Panc1 (cell line): ENCODE measurements around the gene ATOSA. TPM values are rescaled to one million over a fixed set of nuclear protein-coding genes. Genes with fewer than 3 reads are reported as not detected.

Experiments
- ATAC-seq: fragments of 200-7000 bp; cut with Tn5 transposase; 2 replicates; pipeline ENCODE4 v1.9.1; 2020; ENCODE audit warnings: mild to moderate bottlenecking, moderate library complexity
- BruUV-seq: library from RNA; stranded (reverse); fragments of 400-500 nt; replicated peaks from 2 replicates; lab custom pipeline; 2021; lab: Mats Ljungman, UMichigan
- CTCF ChIA-PET: fragments of 300-600 bp; sonication (Branson Sonifier 250); formaldehyde crosslinking; loops from one replicate; lab custom pipeline; 2022; ENCODE audit warnings: antibody characterized with exemption; lab: Charles Lee
- POLR2A ChIA-PET: fragments of 300-600 bp; sonication (Branson Sonifier 250); formaldehyde crosslinking; loops from one replicate; lab custom pipeline; 2022; ENCODE audit warnings: antibody characterized with exemption; lab: Charles Lee
- DNase-seq: peaks from one replicate; pipeline ENCODE4 v3.0.0-alpha.2; 2010; ENCODE audit warnings: low read depth, low spot score
- H3K27ac ChIP-seq: 2 replicates; pipeline ENCODE4 v1.5.1; 2011; ENCODE audit warnings: mild to moderate bottlenecking, low read length, inconsistent platforms
- H3K27me3 ChIP-seq: fragments of 200-500 bp; sonication (Bioruptor generic); 2 replicates; pipeline ENCODE4 v1.6.0; 2014; ENCODE audit warnings: low read length, inconsistent platforms; ENCODE audit not compliant: control insufficient read depth, insufficient read depth
- H3K36me3 ChIP-seq: fragments of 200-500 bp; sonication (Bioruptor generic); 2 replicates; pipeline ENCODE4 v1.5.1; 2014; ENCODE audit warnings: inconsistent platforms, mild to moderate bottlenecking, low read length, moderate library complexity; ENCODE audit not compliant: control insufficient read depth, insufficient read depth
- H3K4me1 ChIP-seq: 2 replicates; pipeline ENCODE4 v1.5.1; 2011; ENCODE audit warnings: inconsistent platforms, mild to moderate bottlenecking, low read length, moderate library complexity; ENCODE audit not compliant: control insufficient read depth, insufficient read depth
- H3K4me3 ChIP-seq, 2 experiments: 2 replicates each; pipeline ENCODE4 v1.5.1; 2011 to 2012; ENCODE audit warnings: low read depth in 2 of 2, low read length in 2 of 2, mild to moderate bottlenecking in 2 of 2, inconsistent platforms in 1 of 2, moderate library complexity in 1 of 2
- H3K9me3 ChIP-seq: fragments of 200-500 bp; sonication (Bioruptor generic); 2 replicates; pipeline ENCODE4 v1.5.1; 2014; ENCODE audit warnings: low read depth, mild to moderate bottlenecking, inconsistent platforms, low read length, moderate library complexity; ENCODE audit not compliant: control insufficient read depth, insufficient read depth
- POLR2AphosphoS5 ChIP-seq: IDR thresholded peaks from 2 replicates; pipeline ENCODE4 v1.6.1; 2012; ENCODE audit warnings: mild to moderate bottlenecking, low read depth, low read length, moderate library complexity
- SIN3A ChIP-seq: IDR thresholded peaks from 2 replicates; pipeline ENCODE4 v1.6.1; 2012; ENCODE audit warnings: low read depth, mild to moderate bottlenecking, low read length, moderate library complexity, borderline replicate concordance; ENCODE audit not compliant: insufficient read depth
- TCF7L2 ChIP-seq: IDR thresholded peaks from 2 replicates; pipeline ENCODE4 v1.6.1; 2011; ENCODE audit warnings: mild to moderate bottlenecking, low read depth, low read length, inconsistent platforms
- in situ Hi-C: cut with HindIII; loops from 2 replicates; pipeline ENCODE4 v1.10.0; 2016; ENCODE audit warnings: low sequenced_read_pairs, low pct_unique_long_range_greater_than_20kb
- intact Hi-C: fragments of 100-400 bp; cut with micrococcal nuclease; formaldehyde crosslinking; loops from one replicate; pipeline ENCODE4 v1.10.0; 2022; ENCODE audit not compliant: unreplicated experiment
- total RNA-seq: library from RNA; stranded (reverse); gene quantifications from one replicate; pipeline ENCODE4 v1.2.1, GENCODE V29; 2021; ENCODE audit not compliant: unreplicated experiment
- TF ChIP-seq, protein P1 (sequence below), 2 experiments: IDR thresholded peaks; 2 replicates each; pipeline ENCODE4 v1.6.1; 2011 to 2012; ENCODE audit warnings: low read depth in 2 of 2, control low read depth in 1 of 2, low read length in 1 of 2, mild to moderate bottlenecking in 1 of 2, moderate library complexity in 1 of 2; ENCODE audit not compliant: insufficient read depth in 1 of 2
- TF ChIP-seq, protein P2 (sequence below): fragments of 450-650 bp; IDR thresholded peaks from 2 replicates; pipeline ENCODE4 v1.5.1; 2017; ENCODE audit warnings: mild to moderate bottlenecking

ATOSA gene
- total RNA-seq, 1 experiment from 2014 or later = 18.5 TPM

DNA sequence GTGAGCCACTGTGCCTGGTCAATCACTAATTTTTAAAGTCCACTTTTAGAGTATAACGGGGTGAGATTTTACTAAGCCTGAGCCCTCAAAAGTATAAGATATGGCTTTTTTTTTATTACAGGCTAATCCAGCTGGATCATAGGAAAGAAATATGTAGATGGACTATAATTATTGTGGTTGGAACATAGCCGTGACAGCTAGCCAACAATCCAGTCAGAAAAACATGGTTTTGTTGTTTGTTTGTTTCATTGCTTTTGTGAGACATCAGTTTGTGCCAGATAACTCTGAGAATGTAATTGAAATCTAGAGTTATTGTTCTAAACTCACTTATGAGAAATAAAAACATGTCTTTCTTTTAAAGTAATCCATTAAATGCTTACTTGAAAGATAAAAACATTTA, 37.3 kb upstream of the ATOSA start:
- no peak overlapping the region for H3K27ac ChIP-seq
- H3K27me3 ChIP-seq = no peaks in the 10 kb centered on the region
- no TSS peak for BruUV-seq
- CTCF ChIA-PET = no interaction called here
- no peak overlapping the region for H3K4me3 ChIP-seq
- H3K4me1 ChIP-seq = no peaks in the 10 kb centered on the region
- H3K36me3 ChIP-seq = no peaks in the 10 kb centered on the region
- no peak for TF ChIP-seq POLR2AphosphoS5
- TF ChIP-seq, protein P1, sequence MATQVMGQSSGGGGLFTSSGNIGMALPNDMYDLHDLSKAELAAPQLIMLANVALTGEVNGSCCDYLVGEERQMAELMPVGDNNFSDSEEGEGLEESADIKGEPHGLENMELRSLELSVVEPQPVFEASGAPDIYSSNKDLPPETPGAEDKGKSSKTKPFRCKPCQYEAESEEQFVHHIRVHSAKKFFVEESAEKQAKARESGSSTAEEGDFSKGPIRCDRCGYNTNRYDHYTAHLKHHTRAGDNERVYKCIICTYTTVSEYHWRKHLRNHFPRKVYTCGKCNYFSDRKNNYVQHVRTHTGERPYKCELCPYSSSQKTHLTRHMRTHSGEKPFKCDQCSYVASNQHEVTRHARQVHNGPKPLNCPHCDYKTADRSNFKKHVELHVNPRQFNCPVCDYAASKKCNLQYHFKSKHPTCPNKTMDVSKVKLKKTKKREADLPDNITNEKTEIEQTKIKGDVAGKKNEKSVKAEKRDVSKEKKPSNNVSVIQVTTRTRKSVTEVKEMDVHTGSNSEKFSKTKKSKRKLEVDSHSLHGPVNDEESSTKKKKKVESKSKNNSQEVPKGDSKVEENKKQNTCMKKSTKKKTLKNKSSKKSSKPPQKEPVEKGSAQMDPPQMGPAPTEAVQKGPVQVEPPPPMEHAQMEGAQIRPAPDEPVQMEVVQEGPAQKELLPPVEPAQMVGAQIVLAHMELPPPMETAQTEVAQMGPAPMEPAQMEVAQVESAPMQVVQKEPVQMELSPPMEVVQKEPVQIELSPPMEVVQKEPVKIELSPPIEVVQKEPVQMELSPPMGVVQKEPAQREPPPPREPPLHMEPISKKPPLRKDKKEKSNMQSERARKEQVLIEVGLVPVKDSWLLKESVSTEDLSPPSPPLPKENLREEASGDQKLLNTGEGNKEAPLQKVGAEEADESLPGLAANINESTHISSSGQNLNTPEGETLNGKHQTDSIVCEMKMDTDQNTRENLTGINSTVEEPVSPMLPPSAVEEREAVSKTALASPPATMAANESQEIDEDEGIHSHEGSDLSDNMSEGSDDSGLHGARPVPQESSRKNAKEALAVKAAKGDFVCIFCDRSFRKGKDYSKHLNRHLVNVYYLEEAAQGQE (IDR thresholded peaks at IDR 0.05; ENCODE audit: insufficient read depth in 1 of 2, low read depth in 2 of 2, low read length in 1 of 2) = no peak
- TF ChIP-seq, protein P2, sequence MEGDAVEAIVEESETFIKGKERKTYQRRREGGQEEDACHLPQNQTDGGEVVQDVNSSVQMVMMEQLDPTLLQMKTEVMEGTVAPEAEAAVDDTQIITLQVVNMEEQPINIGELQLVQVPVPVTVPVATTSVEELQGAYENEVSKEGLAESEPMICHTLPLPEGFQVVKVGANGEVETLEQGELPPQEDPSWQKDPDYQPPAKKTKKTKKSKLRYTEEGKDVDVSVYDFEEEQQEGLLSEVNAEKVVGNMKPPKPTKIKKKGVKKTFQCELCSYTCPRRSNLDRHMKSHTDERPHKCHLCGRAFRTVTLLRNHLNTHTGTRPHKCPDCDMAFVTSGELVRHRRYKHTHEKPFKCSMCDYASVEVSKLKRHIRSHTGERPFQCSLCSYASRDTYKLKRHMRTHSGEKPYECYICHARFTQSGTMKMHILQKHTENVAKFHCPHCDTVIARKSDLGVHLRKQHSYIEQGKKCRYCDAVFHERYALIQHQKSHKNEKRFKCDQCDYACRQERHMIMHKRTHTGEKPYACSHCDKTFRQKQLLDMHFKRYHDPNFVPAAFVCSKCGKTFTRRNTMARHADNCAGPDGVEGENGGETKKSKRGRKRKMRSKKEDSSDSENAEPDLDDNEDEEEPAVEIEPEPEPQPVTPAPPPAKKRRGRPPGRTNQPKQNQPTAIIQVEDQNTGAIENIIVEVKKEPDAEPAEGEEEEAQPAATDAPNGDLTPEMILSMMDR = no peak
- TF ChIP-seq SIN3A = no peak
- TF ChIP-seq TCF7L2 = no peak
- ATAC-seq (no peak), DNase-seq (no peak)
- intact Hi-C loops (no loop called here), in situ Hi-C loops (no loop called here)
- no peaks in the 10 kb centered on the region for H3K9me3 ChIP-seq
- POLR2A ChIA-PET = no interaction called here

DNA sequence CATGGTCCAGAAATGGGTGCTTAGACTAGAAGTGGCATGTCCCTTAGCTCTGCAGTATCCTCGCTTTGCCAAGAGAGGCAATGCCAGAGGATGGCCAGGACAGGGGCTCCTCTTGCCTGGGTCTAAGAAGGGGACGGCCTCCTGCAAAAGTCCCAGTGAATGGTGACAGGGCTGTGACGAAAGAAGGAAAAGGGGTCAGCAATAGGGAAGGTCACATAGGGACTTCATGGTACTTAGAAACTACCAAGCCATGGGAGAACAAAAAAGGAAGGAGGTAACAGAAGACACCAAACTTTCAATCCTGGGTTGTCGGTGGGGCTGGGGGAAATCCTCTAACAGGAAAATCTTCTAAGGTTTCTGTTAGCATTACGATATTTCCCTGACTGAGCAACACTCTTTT, 36.2 kb upstream of the ATOSA start:
- Histone ChIP-seq H3K36me3 (no peaks in the 10 kb centered on the region), H3K9me3 (no peaks in the 10 kb centered on the region), H3K27ac (no peak overlapping the region), H3K27me3 (no peaks in the 10 kb centered on the region), H3K4me3 (no peak overlapping the region), H3K4me1 (no peaks in the 10 kb centered on the region)
- TF ChIP-seq POLR2AphosphoS5 (no peak), TCF7L2 (no peak), SIN3A (no peak)
- TF ChIP-seq, protein P2 = no peak
- TF ChIP-seq, protein P1 (IDR thresholded peaks at IDR 0.05; ENCODE audit: insufficient read depth in 1 of 2, low read depth in 2 of 2, low read length in 1 of 2) = no peak
- no peak for ATAC-seq
- in situ Hi-C loops (no loop called here), intact Hi-C loops (no loop called here)
- no peak for DNase-seq
- CTCF ChIA-PET = no interaction called here
- POLR2A ChIA-PET = no interaction called here
- BruUV-seq = no TSS peak
